Activated CD4-positive, alpha-beta T cell treated with anti-CD3 and anti-CD28 coated beads, Interleukin-2, Interleukin-4, amounts not matched to agents 100 ng/mL and 50 ng/mL, durations not matched to agents 16 hours and 8 hours (primary cell): ENCODE results near the gene GPATCH4.
"Not testable (repeated sequence)": the region's sequence is repeated elsewhere in the genome, so short reads cannot be mapped to it uniquely, and the experiment has no call there.

Experiments
- DNase-seq: peaks from one replicate; pipeline ENCODE4 v3.0.0-alpha.2; 2020; ENCODE audit warnings: low spot score

GPATCH4 gene

DNA sequence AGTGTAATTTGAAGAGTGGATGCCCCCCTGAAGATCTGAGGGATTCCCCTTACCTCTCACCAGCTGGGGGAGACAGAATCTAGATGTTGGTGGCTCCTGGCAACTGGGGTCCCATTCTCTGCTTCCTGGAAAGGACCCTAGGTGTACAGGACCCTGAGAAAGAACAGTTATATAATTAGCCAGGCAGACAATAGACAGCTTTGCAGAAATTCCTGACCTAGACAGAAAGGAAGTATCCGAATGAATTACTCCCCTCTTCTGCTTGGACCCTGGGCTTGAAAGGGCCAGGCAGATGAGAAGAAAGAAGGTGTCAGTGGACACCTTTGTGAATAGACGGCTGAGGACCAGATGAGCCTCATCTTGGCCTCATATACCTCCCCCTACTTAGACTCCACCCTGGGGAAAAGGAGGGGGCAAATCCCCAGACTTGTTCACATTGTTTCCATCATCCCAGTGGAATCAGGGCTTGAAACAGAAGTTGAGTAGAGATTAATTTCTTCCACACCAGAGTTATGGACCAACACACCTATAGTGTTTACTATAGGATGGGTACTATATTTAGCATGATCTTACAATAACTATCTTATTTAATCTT, 27.1 kb downstream of the GPATCH4 start:
- DNase-seq, result no peak

DNA sequence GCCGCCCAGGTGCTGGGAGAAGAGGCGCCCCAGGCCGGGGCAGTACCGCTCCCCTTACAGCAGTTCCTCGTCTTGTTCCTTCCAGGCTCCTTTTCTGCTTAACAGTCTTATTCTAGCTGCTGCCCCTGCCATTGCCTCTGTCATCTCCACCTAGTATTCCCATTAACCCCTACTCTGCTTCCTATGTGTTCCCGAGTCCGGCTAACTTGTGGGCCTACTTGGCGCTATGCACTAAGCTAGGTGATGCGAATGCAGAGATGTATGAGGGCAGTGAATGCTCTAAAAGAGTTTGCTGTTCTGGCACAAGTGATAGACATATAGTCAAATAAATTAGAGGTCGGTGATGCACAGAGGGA, 28.6 kb downstream of the GPATCH4 start:
- DNase-seq, result no peak

DNA sequence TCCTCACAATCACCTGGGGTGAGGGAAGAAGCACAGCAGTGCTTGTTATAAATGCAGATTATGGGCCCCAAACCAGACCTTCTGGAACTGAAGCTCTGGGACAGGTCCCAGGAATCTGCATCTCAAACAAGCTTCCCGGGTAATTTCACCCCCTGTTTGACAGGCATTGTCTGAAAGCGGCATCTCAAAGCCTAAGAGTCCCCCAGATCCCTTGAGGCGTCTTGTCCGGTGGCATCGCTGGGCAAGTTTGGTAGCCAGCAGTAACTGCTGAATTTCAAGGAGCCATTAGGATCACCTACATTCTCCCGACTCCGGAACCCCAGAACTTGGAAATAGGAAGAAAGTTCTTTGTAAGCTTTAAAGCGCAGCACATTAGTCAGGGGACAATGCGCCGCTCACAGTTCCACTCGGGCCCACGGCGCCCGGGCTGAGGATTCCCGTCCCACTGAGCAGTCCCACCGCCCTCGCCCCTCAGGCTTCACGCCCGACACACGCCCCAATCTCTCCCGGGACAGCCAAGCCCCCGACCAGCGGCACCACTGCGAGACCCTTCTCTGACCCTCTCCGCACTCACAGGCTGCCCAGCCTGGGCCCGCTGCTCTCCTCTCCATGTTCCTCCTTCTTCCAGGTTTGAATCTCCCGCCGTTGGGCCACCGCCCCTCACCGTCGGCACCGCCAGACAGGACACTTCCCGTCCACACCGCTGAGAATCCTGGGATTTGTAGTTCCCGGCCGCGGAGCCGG, 29.2 kb downstream of the GPATCH4 start, which contains the start of gene IQGAP3:
Gene IQGAP3, minus strand, starts transcription at position 647 of the 744 bp plus-strand sequence. Its CDS starts 36 bp downstream, at position 611.
- DNase-seq, result peak; percentile 78

- no peak for DNase-seq
Measured at GRCh38 chr1:156571261-156571852, 29.9 kb downstream of the GPATCH4 start.

DNA sequence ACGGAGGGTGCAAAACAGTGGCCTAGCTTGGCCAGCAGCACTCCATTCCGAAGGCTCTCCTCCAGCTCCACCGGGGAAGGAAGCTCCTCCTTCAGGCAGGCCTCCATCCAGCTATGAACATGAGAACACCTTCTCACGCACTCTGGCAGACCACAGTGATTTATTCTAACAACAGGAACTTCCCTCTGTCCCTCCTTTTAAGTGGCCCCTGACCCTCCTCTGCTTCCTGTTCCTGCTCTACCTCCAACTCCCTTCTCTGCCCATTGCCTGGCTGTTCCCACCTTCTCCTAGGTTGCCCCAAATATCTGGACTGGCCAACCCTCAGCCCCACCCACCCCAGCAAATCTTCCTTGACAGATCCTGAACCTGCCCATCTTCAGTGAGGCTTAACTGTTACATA, 34.8 kb downstream of the GPATCH4 start:
- no peak for DNase-seq

DNA sequence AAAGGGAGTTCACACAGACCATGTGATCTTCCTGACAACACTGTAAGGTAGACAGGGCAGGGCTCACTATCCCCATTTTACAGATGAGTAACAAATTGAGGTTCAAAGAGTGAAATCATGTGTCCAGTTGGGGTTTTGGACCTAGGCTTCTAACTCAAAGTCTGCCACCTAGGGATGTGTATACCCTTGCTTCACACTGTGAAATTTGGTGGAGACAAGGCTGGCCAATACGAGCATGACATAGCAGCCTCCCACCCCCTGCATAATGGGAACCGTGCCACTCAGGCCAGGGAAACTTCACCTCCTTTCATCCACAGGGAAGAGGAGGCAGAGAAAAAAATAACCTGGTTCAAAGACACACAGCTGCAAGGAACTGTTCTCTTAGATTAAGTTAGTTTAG, 35.8 kb downstream of the GPATCH4 start:
- DNase-seq, result no peak

- no peak for DNase-seq
Measured at GRCh38 chr1:156560585-156561163, 40.6 kb downstream of the GPATCH4 start.

- no peak for DNase-seq
Measured at GRCh38 chr1:156559797-156560385, 41.4 kb downstream of the GPATCH4 start.

GRCh38 chr1:156559086-156559796, 42.0 kb downstream of the GPATCH4 start:
- no peak for DNase-seq

- DNase-seq, result no peak
Measured at GRCh38 chr1:156556354-156556753, 44.9 kb downstream of the GPATCH4 start.

- no peak for DNase-seq
Measured at GRCh38 chr1:156555715-156556114, 45.6 kb downstream of the GPATCH4 start.

- DNase-seq, result no peak
Measured at GRCh38 chr1:156554971-156555370, 46.3 kb downstream of the GPATCH4 start.

- DNase-seq, result no peak
Measured at GRCh38 chr1:156553860-156554485, 47.3 kb downstream of the GPATCH4 start.

DNA sequence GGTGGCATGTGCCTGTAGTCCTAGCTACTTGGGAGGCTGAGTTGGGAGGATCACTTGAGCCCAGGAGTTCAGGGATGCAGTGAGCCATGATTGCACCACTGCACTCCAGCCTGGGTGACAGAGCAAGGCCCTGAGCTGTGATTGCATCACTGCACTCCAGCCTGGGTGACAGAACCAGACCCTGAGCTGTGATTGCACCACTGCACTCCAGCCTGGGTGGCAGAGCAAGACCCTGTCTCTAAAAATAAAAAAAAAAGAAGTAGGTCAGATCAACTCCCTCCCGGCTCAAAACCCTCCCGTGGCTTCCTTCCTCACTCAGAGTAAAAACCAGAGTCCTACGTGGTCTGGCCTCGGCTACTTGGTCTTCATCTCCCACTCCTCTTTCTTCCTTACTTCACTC, 48.3 kb downstream of the GPATCH4 start:
- DNase-seq, result not testable (repeated sequence)

GRCh38 chr1:156552518-156552917, 48.8 kb downstream of the GPATCH4 start:
- DNase-seq, result no peak

DNA sequence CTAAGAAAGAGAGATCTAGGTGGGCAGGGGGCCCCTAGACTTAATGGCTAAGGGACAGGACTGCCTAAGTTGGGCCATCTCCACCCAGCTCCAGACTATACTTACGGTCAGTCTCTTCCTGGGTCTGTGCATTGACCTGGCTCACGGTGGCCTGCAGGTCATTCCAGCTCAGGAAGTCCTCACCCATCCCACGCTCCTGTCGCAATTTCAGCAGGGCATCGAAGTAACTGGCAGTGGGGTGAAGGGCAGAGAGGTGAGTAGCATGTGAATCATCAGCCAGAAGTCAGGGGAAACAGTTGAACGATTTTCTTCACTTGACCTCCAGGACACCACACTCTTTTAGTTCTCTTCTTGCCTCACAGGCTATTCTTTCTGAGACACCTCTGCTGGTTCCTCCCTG, 49.4 kb downstream of the GPATCH4 start:
- DNase-seq, result no peak

DNA sequence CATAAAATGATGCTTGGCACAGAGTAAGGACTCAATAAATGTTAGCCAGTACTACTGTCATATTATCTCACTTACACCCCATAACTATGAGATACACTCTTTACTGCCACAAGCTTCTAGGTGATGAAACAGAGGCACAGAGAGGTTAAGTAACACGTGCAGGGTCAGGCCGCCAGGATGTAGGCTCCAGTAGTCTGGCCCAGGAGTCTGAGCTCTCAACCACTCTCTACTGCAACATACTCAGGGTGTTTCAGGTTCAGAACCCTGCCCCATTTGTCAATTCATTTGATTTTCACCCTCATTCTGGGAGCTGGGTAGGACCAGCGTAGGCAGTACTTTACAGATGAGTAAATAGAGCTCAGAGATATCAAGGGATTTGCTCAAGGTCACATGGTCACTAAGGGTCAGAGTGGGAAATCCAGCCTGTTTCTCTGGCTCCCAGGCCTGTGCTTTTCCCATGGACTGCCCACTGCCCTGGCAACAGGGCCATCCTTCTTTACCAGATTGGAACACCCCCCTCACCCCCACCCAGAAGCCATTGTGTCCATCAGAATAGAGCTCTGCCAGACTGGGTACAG, 50.1 kb downstream of the GPATCH4 start:
- DNase-seq, result no peak

- no peak for DNase-seq
Measured at GRCh38 chr1:156550346-156550745, 50.9 kb downstream of the GPATCH4 start.

DNA sequence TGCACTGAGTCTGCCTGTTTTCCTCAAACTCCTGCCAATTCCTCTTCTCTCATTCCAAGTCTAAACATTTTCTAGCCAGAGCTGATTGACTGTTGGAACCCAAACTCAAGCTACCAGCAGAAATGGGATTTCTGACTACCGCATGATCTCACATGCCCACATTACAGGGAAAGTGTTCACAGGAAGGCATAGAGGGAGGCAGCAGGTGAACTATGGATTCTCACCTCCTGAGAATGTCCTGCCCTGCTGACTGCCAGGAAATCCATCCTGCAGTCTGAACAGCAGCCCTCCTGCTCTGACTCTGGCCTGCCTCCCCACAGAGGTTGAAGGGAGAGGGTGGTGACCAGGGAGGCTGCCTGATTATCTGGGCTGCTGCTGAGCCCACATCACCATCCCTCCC, 51.4 kb downstream of the GPATCH4 start:
- no peak for DNase-seq

GRCh38 chr1:156549390-156549789, 51.9 kb downstream of the GPATCH4 start:
- no peak for DNase-seq

DNA sequence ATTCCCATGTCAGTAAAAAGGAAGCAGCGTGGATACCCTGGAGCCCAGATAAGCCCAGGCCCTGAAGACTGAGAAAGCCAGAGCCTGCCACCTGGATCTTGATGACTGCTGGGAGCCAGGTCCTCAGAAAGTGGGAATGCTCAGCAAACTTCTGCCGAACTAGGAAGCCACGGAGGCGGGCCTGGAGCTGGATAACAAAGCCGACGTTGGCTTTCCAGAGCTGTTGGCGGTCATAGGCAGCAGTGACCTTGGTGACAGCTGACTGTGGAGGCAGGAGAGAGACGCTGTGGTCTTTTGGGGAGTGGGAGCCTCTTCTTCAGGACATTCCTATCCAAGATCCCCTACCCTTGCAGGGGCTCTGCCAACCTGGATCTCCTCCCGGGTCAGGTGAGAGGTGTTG, 53.3 kb downstream of the GPATCH4 start:
- no peak for DNase-seq
